Psoas muscle (tissue), 8 donors: ENCODE data around the gene TFB2M. TPM values are rescaled to one million over a fixed set of nuclear protein-coding genes. Genes with fewer than 3 reads are reported as not detected.
A peak's percentile ranks its signal among the peaks of the same experiment; 100 is the strongest.

Experiments
- ATAC-seq, 4 donors: fragments of 200-7000 bp; cut with Tn5 transposase; one replicate each; pipeline ENCODE4 v1.9.1; 2020; ENCODE audit warnings: moderate library complexity in 3 of 4, mild to moderate bottlenecking in 2 of 4
- DNase-seq, 2 donors: peaks; one replicate each; pipeline ENCODE4 v3.0.0-alpha.2; 2020
- H3K27ac ChIP-seq: fragments of 200-600 bp; one replicate; pipeline ENCODE4 v1.8.0; 2022
- H3K27me3 ChIP-seq, 3 donors: fragments of 200-600 bp in 1 of 3; one replicate each; pipeline versions ENCODE4 v1.6.1 to v1.8.0; 2013 to 2022; ENCODE audit warnings: low read length in 2 of 3, mild to moderate bottlenecking in 2 of 3, moderate library complexity in 1 of 3; ENCODE audit not compliant: insufficient read depth in 3 of 3
- H3K36me3 ChIP-seq, 2 donors: fragments of 200-600 bp in 1 of 2; one replicate each; pipeline versions ENCODE4 v1.6.1 to v1.8.0; 2013 to 2022; ENCODE audit warnings: low read depth in 1 of 2, mild to moderate bottlenecking in 1 of 2, moderate library complexity in 1 of 2; ENCODE audit not compliant: insufficient read depth in 1 of 2
- H3K4me1 ChIP-seq: fragments of 200-600 bp; one replicate; pipeline ENCODE4 v1.8.0; 2022
- H3K4me3 ChIP-seq: fragments of 200-600 bp; one replicate; pipeline ENCODE4 v1.8.0; 2022; ENCODE audit warnings: mild to moderate bottlenecking
- H3K9me3 ChIP-seq: fragments of 200-600 bp; one replicate; pipeline ENCODE4 v1.8.0; 2022
- WGBS, 3 donors: extraction: QIAGEN DNeasy Blood & Tissue Kit; methylation state at CpG; one replicate each; pipeline versions ENCODE4 v1.1.6 to v1.1.7; 2013; 5-methylcytosine and 5-hydroxymethylcytosine counted together
- intact Hi-C, 2 donors: fragments of 100-400 bp; cut with DNase I; formaldehyde crosslinking; loops; one replicate each; pipeline versions ENCODE4 v1.11.0 to v1.14.2; 2022
- polyA plus RNA-seq, 3 donors: library from polyadenylated mRNA; stranded (reverse); fragments of 200-250 nt; gene quantifications; one replicate each; pipeline ENCODE4 v1.2.3, GENCODE V29; 2013
- total RNA-seq, 4 donors: library from RNA; stranded (reverse); fragmentation: NEBNext Ultra II Directional in 2 of 4; extraction: Animal tissue kit (Norgen Biotek cat#: 25700) in 2 of 4; gene quantifications; one replicate each; pipeline versions ENCODE4 v1.2.1 to v1.2.4, GENCODE V29; 2021 to 2023
- TF ChIP-seq, protein P1 (sequence below): fragments of 200-600 bp; IDR thresholded peaks from one replicate; pipeline ENCODE4 v1.8.0; 2022; ENCODE audit warnings: antibody characterized with exemption
- donor health status: healthy with polysubstance abuse.
- donor health status: DM: no; HTN: no; CAD: no; lungs with moderate emphysema.
- donor health status: Bipolar disorder and iron deficiency.
- donor health status: healthy.
- donor health status: DM: yes; HTN: yes; CAD: no.
- donor health status: DM: no; HTN: no; CAD: no.
- donor health status: DM: no; HTN: no; CAD: no.
- donor health status: DM: yes; HTN: yes; CAD: no.

The TFB2M gene
- total and polyA plus RNA-seq, 7 donors: 12.8 to 39.0 (median 19.3) TPM

- TF ChIP-seq, protein P1, sequence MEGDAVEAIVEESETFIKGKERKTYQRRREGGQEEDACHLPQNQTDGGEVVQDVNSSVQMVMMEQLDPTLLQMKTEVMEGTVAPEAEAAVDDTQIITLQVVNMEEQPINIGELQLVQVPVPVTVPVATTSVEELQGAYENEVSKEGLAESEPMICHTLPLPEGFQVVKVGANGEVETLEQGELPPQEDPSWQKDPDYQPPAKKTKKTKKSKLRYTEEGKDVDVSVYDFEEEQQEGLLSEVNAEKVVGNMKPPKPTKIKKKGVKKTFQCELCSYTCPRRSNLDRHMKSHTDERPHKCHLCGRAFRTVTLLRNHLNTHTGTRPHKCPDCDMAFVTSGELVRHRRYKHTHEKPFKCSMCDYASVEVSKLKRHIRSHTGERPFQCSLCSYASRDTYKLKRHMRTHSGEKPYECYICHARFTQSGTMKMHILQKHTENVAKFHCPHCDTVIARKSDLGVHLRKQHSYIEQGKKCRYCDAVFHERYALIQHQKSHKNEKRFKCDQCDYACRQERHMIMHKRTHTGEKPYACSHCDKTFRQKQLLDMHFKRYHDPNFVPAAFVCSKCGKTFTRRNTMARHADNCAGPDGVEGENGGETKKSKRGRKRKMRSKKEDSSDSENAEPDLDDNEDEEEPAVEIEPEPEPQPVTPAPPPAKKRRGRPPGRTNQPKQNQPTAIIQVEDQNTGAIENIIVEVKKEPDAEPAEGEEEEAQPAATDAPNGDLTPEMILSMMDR: no peak
- DNase-seq (no peak), ATAC-seq (no peak)
- Histone ChIP-seq H3K27ac (no peak overlapping the region), H3K27me3 (no peaks in the 10 kb centered on the region), H3K4me1 (peaks cover 4% of the 10 kb centered on the region), H3K4me3 (no peak overlapping the region), H3K9me3 (no peaks in the 10 kb centered on the region), H3K36me3 (no peaks in the 10 kb centered on the region)
- intact Hi-C loops: no loop called here
- 74 to 87% (median 76%) methylated on average over 7 of the region's 7 CpGs for WGBS, 3 donors
Observed at GRCh38 chr1:246503341-246503740, 62.7 kb downstream of the TFB2M start.

DNA sequence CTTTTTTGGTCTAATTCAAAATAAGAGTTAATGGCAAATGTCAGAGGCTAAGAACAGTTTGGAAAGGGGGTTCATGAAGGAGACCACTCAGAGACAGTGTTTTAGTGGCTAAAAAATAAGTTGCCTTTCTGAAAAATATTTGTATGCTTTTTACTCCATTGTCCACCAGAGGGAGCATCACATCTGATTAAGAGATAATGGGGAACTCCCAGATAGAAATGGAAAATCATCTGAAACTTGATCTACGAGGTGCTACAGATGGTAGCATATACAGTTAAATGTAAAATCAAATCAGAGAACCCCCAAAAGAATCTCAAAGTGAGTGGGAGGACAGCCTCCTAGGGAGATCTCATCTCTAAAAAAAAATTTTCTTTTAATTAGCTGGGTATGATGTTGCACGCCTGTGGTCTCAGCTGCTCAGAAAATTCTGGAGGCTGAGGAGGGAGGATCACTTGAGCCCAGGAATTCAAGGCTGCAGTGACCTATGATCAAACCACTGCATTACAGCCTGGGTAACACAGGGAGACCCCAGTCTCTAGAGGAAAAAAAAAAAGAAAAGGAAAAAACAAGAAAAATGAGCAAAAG lies 68.6 kb downstream of the TFB2M start:
- DNase-seq (no peak), ATAC-seq (peak; percentile 40 to 59 (median 50))
- Histone ChIP-seq H3K27ac (no peak overlapping the region), H3K4me1 (no peaks in the 10 kb centered on the region), H3K4me3 (no peak overlapping the region), H3K36me3 (no peaks in the 10 kb centered on the region), H3K9me3 (no peaks in the 10 kb centered on the region), H3K27me3 (no peaks in the 10 kb centered on the region)
- intact Hi-C loops: loop anchor here (2.0 to 5.0 kb wide), 4 partner anchors 200 to 257 kb away; no protein-coding TSS in a partner anchor
- WGBS, 3 donors: 49 to 55% (median 50%) methylated on average over 2 of the region's 2 CpGs
- TF ChIP-seq, protein P1: peak; percentile 79

DNA sequence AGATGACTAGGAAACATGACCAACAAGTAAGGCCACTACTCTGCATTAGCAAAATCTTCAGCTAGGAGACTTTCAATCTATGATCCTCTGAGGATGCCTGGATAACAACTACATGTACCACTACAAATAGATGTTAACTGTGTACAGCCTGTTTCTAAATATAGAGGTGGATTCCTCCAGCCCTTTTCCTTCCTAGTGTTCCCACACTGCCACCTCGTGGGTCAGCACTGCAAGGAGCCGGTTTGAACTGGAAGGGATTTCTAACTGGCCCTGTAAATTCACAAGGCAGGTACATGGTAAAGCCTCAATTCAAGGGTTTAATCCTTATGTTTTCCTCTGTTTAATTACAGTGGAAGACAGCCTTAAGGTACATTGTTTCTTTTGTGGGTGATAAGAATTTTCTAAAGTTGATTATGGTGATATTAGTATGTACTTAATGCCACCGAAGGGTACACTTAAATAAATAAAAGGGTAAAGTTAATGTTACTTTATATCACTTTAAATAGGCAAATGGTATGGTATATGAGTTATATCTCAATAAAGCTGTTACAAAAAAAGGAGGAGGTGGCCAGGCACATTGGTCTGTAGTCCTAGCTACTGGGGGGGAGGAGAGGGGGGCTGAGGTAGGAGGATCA lies 73.3 kb downstream of the TFB2M start:
- H3K27me3 ChIP-seq: no peaks in the 10 kb centered on the region
- DNase-seq: peak; percentile 67 to 85
- no peaks in the 10 kb centered on the region for H3K9me3 ChIP-seq
- no peak overlapping the region for H3K4me3 ChIP-seq
- TF ChIP-seq, protein P1: peak; percentile 84
- no peaks in the 10 kb centered on the region for H3K4me1 ChIP-seq
- 29 to 35% (median 33%) methylated on average over 3 of the region's 3 CpGs for WGBS, 3 donors
- H3K36me3 ChIP-seq: no peaks in the 10 kb centered on the region
- intact Hi-C loops: loop anchor here (2.0 to 5.0 kb wide), 4 partner anchors 480 to 1340 kb away; partner anchors contain the start of gene KIF26B (in 1 of the 2)
- ATAC-seq: peak; percentile 94 to 99 (median 98)
- no peak overlapping the region for H3K27ac ChIP-seq

GRCh38 chr1:246491551-246492053 lies 74.5 kb downstream of the TFB2M start:
- TF ChIP-seq, protein P1: no peak
- Histone ChIP-seq H3K27ac (no peak overlapping the region), H3K27me3 (no peaks in the 10 kb centered on the region), H3K36me3 (no peaks in the 10 kb centered on the region), H3K4me3 (no peak overlapping the region), H3K4me1 (no peaks in the 10 kb centered on the region), H3K9me3 (no peaks in the 10 kb centered on the region)
- ATAC-seq: no peak
- intact Hi-C loops: loop anchor here (2.0 to 5.0 kb wide), 4 partner anchors 479 to 1339 kb away; partner anchors contain the start of gene KIF26B (in 1 of the 2)
- 90 to 94% (median 92%) methylated on average over 7 of the region's 7 CpGs for WGBS, 3 donors
- DNase-seq: no peak

Other genes with a start within 250 kb of the TFB2M start
- 1 to 10 TPM; 4.9 to 6.4 (median 5.8) TPM for gene SMYD3, start 59.0 kb downstream of the TFB2M start, total RNA-seq
- 1 to 10 TPM; 2.9 to 4.2 (median 3.7) TPM for gene SMYD3, start 59.0 kb downstream of the TFB2M start, polyA plus RNA-seq
- gene CNST, start 195 bp upstream of the TFB2M start, total RNA-seq: 10 to 100 TPM; 17.3 to 64.8 (median 30.9) TPM
- 10 to 100 TPM in 2 of 3 donors, 1 to 10 TPM in 1; 9.7 to 56.7 (median 15.9) TPM for gene CNST, start 195 bp upstream of the TFB2M start, polyA plus RNA-seq
- gene SCCPDH, start 158.1 kb upstream of the TFB2M start, total RNA-seq: 10 to 100 TPM; 22.6 to 41.8 (median 38.5) TPM
- gene SCCPDH, start 158.1 kb upstream of the TFB2M start, polyA plus RNA-seq: 10 to 100 TPM; 28.3 to 50.8 (median 44.3) TPM